Suprapubic skin (tissue), 4 donors: ENCODE results near the gene SYNE3. TPM values are rescaled to one million over a fixed set of nuclear protein-coding genes. Genes with fewer than 3 reads are reported as not detected.
A peak's percentile ranks its signal among the peaks of the same experiment; 100 is the strongest.

Experiments used
- DNase-seq, 2 donors: peaks; one replicate each; pipeline ENCODE4 v3.0.0-alpha.2; 2019; ENCODE audit warnings: low spot score in 2 of 2
- H3K27ac ChIP-seq: fragments of 200-600 bp; sonication (generic); one replicate; pipeline ENCODE4 v1.5.1; 2019
- H3K27me3 ChIP-seq: fragments of 200-600 bp; sonication (generic); one replicate; pipeline ENCODE4 v1.5.1; 2019
- H3K36me3 ChIP-seq: fragments of 200-600 bp; sonication (generic); one replicate; pipeline ENCODE4 v1.5.1; 2019
- H3K4me1 ChIP-seq: fragments of 200-600 bp; sonication (generic); one replicate; pipeline ENCODE4 v1.5.1; 2019
- H3K4me3 ChIP-seq: fragments of 200-600 bp; sonication (generic); one replicate; pipeline ENCODE4 v1.5.1; 2019; ENCODE audit warnings: mild to moderate bottlenecking
- H3K9me3 ChIP-seq: fragments of 200-600 bp; sonication (generic); one replicate; pipeline ENCODE4 v1.5.1; 2019
- EP300 ChIP-seq: sonication (generic); formaldehyde crosslinking; IDR thresholded peaks from one replicate; pipeline ENCODE4 v1.6.1; 2017; ENCODE audit warnings: antibody characterized with exemption
- POLR2A ChIP-seq, 2 donors: fragments of 450-650 bp; IDR thresholded peaks; one replicate each; pipeline ENCODE4 v1.6.1; 2017; ENCODE audit warnings: antibody characterized with exemption in 2 of 2, mild to moderate bottlenecking in 2 of 2, moderate library complexity in 2 of 2
- POLR2AphosphoS5 ChIP-seq, 3 donors: sonication (generic); formaldehyde crosslinking; IDR thresholded peaks; one replicate each; pipeline ENCODE4 v1.6.1; 2017; ENCODE audit warnings: antibody characterized with exemption in 3 of 3
- WGBS: methylation state at CpG from one replicate; pipeline ENCODE4 v1.1.5; 2018; 5-methylcytosine and 5-hydroxymethylcytosine counted together
- total RNA-seq, 4 donors: library from RNA; depleted of rRNA; stranded (reverse); fragments of >200 nt; gene quantifications; one replicate each; pipeline ENCODE4 v1.1.0, GENCODE V29; 2016
- TF ChIP-seq, protein P1 (sequence below), 2 donors: fragments of 200-600 bp in 1 of 2; fragments of 450-650 bp in 1 of 2; sonication (generic) in 1 of 2; IDR thresholded peaks; one replicate each; pipeline ENCODE4 v1.5.1; 2016 to 2019; ENCODE audit warnings: antibody characterized with exemption in 2 of 2, mild to moderate bottlenecking in 1 of 2, moderate library complexity in 1 of 2

The SYNE3 gene
- total RNA-seq, 4 donors from 2014 or later: 9.1 to 21.4 (median 12.8) TPM

DNA sequence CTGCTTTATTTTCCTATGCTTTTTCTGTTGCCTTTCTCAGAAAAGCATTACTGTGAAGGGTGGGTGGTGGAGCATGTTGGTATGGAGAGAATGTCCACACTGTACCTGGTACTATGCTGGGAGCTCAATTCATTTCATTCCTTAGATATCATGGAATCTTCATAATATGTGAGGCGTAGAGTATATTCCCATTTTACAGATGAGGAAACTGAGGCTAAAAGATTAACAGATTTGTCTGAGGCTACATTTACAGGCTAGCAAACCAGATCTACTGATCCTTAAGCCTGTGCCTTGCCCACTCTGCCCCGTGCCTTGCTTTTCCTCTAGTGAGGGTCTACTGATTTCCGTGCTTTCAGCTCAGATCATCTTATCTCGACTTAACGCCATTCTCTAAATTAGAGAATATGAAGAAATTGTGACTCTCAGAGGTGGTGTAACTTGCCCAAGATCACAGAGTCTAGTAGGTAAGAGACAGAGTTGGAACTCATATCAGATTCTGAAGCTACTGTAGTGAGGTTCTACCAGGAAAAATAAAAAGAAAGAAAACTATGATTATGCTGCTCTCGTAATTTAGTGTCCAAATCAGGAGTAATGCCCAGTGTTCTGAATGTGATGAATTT lies 23.9 kb upstream of the SYNE3 start:
- Histone ChIP-seq H3K9me3 (no peaks in the 10 kb centered on the region), H3K4me3 (no peak overlapping the region), H3K27ac (no peak overlapping the region), H3K4me1 (peaks cover 33% of the 10 kb centered on the region), H3K27me3 (no peaks in the 10 kb centered on the region), H3K36me3 (peaks cover 14% of the 10 kb centered on the region)
- no peak for DNase-seq
- 95% methylated on average over 6 of the region's 6 CpGs for WGBS
- TF ChIP-seq POLR2AphosphoS5 (IDR thresholded peaks at IDR 0.05): no peak
- no peak for TF ChIP-seq EP300
- no peak for TF ChIP-seq POLR2A (IDR thresholded peaks at IDR 0.05)
- TF ChIP-seq, protein P1, sequence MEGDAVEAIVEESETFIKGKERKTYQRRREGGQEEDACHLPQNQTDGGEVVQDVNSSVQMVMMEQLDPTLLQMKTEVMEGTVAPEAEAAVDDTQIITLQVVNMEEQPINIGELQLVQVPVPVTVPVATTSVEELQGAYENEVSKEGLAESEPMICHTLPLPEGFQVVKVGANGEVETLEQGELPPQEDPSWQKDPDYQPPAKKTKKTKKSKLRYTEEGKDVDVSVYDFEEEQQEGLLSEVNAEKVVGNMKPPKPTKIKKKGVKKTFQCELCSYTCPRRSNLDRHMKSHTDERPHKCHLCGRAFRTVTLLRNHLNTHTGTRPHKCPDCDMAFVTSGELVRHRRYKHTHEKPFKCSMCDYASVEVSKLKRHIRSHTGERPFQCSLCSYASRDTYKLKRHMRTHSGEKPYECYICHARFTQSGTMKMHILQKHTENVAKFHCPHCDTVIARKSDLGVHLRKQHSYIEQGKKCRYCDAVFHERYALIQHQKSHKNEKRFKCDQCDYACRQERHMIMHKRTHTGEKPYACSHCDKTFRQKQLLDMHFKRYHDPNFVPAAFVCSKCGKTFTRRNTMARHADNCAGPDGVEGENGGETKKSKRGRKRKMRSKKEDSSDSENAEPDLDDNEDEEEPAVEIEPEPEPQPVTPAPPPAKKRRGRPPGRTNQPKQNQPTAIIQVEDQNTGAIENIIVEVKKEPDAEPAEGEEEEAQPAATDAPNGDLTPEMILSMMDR (IDR thresholded peaks at IDR 0.05): no peak

DNA sequence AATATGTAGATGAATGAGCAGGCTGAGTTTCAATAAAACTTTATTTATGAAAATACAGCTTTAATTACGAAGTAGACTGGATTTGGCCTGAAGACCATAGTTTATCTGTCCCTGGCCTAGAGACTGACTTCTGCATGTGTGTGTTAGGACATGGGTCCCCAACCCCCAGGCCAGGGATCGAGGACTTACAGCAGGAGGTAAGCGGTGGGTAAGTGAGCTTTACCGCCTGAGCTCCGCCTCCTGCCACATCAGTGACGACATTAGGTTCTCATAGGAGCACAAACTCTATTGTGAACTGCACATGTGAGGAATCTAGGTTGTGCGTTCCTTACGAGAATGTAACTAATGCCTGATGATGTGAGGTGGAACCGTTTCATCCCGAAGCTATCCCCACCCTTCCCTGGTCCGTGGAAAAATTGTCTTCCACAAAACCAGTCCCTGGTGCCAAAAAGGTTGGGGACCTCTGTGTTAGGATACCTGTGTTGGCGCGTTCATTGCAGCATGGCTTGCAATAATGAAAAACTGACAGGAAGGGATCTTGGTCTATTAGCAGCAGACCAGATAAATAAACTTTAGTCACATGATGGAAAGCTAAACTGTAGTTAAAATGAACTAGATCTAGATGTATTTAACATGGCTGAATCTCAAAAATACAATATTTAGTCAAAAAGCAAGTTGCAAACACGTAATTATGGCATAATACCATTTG lies 22.5 kb upstream of the SYNE3 start:
- Histone ChIP-seq H3K36me3 (peaks cover 3% of the 10 kb centered on the region), H3K27ac (no peak overlapping the region), H3K27me3 (no peaks in the 10 kb centered on the region), H3K4me3 (no peak overlapping the region), H3K4me1 (peaks cover 34% of the 10 kb centered on the region), H3K9me3 (no peaks in the 10 kb centered on the region)
- no peak for DNase-seq
- TF ChIP-seq EP300 (no peak), POLR2A (IDR thresholded peaks at IDR 0.05) (no peak), POLR2AphosphoS5 (IDR thresholded peaks at IDR 0.05) (no peak)
- TF ChIP-seq, protein P1 (IDR thresholded peaks at IDR 0.05): no peak
- 89% methylated on average over 14 of the region's 14 CpGs for WGBS

DNA sequence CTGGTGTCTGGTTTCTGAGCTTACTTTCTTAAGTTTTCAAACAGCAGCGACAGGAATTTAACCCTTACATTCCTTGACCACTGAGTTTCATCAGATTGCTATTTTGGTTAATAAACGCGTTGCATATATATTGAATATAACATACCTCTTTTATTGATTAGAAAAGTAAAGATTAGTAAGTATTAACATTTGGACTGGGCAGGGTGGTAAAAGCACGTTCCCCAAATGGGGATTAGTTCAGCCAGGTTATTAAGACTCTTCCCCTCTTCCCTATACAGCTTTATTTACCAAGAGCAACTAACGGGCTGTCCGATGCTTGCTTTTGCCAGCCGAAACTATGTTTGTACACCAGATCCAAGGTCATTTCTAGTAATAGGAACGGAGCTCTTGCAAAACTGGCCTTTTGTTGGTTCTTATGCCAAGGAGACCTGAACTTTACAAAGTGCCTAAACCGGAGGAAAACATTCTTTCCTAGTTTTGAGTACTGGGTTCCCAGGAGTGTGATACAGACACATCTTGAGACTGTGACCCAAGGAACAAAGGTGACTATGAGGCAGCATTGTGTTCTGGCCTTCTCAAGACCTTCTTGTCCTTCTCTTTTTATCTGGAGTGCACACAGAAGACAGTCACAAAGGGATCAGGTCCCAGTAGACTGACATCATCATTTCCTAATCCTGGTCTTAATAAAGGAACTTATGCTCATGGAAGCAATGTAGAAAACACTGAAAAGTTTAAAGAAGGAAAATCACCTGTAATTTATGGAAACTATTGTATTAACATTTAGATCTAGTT lies 21.0 kb upstream of the SYNE3 start:
- DNase-seq: no peak
- H3K4me3 ChIP-seq: no peak overlapping the region
- WGBS: 66% methylated on average over 9 of the region's 9 CpGs
- no peaks in the 10 kb centered on the region for H3K27me3 ChIP-seq
- H3K36me3 ChIP-seq: no peaks in the 10 kb centered on the region
- no peaks in the 10 kb centered on the region for H3K9me3 ChIP-seq
- peaks cover 49% of the 10 kb centered on the region for H3K4me1 ChIP-seq
- no peak overlapping the region for H3K27ac ChIP-seq
- TF ChIP-seq, protein P1 (IDR thresholded peaks at IDR 0.05): no peak
- no peak for TF ChIP-seq EP300
- no peak for TF ChIP-seq POLR2A (IDR thresholded peaks at IDR 0.05)
- TF ChIP-seq POLR2AphosphoS5 (IDR thresholded peaks at IDR 0.05): no peak

DNA sequence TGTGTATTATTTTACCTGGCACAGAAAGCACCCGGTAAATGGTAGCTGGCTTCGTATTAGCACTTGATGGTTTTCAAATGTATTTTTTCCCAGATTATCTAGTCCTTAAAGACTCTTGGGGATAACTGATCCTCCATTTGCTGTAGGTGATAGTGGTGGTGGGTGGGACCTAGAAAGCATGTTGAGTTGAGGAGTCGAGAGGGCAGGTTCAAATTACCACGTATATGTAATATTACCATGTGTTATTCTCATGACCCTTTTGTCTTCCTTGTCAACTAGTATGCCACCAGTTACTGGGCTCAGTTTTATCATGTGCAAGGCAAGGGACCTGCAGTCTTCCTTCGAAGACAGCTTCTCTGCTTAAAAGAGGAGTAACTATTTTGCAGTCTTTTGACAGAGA lies 20.2 kb upstream of the SYNE3 start:
- Histone ChIP-seq H3K36me3 (no peaks in the 10 kb centered on the region), H3K27me3 (no peaks in the 10 kb centered on the region), H3K27ac (no peak overlapping the region), H3K4me3 (peak overlapping the region; percentile 84), H3K4me1 (peaks cover 57% of the 10 kb centered on the region), H3K9me3 (no peaks in the 10 kb centered on the region)
- TF ChIP-seq EP300 (no peak), POLR2A (IDR thresholded peaks at IDR 0.05) (no peak), POLR2AphosphoS5 (IDR thresholded peaks at IDR 0.05) (no peak)
- TF ChIP-seq, protein P1 (IDR thresholded peaks at IDR 0.05): no peak
- DNase-seq: no peak
- 76% methylated on average over 5 of the region's 5 CpGs for WGBS
